ENCODE results near the gene SRD5A3. TPM values are rescaled to one million over a fixed set of nuclear protein-coding genes. Genes with fewer than 3 reads are reported as not detected.

Gene SRD5A3
- polyA plus RNA-seq, 1 donor from 2014 or later, result 6.2 TPM

DNA sequence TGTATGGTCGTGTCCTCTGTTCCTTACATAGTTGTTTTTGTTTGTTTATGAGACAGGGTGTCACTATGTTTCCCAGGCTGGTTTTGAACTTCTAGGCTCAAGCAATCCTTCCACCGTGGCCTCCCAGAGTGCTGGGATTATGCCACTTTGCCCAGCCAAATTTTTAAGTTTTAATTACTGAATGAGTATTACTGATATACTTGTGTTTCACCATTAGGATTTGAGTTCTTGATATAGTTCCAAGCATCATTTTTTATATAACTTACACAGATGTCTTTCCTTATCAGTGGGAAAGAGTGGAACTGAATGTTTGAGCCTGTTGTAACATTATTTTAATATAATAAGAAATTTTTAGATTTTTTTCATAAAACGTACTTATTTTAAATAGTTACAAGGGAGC, 70.1 kb downstream of the SRD5A3 start:
- no peak overlapping the region for H3K27ac ChIP-seq (ENCODE audit: low read length)
- no peak overlapping the region for H3K4me3 ChIP-seq (ENCODE audit: low read length)
- H3F3A ChIP-seq (ENCODE audit: insufficient read depth, low read length, poor library complexity, severe bottlenecking), result no peaks in the 10 kb centered on the region
- no peaks in the 10 kb centered on the region for H3K9me3 ChIP-seq (ENCODE audit: low read length)
- no peaks in the 10 kb centered on the region for H3K9me2 ChIP-seq (ENCODE audit: insufficient read depth, low read length)
- no peak overlapping the region for H3K9ac ChIP-seq (ENCODE audit: low read length)
- H4K20me1 ChIP-seq (ENCODE audit: insufficient read depth), result no peaks in the 10 kb centered on the region
- no peak overlapping the region for H2AFZ ChIP-seq (ENCODE audit: low read depth, low read length)
- H3K27me3 ChIP-seq (ENCODE audit: insufficient read depth, low read depth, low read length), result no peaks in the 10 kb centered on the region
- peaks cover 4% of the 10 kb centered on the region for H3K79me2 ChIP-seq (replicated peaks; ENCODE audit: insufficient read depth, low read length)
- no peak overlapping the region for H3K4me2 ChIP-seq (ENCODE audit: low read length)
- peaks cover 6% of the 10 kb centered on the region for H3K36me3 ChIP-seq (ENCODE audit: insufficient read depth, low read length)
- TF ChIP-seq SMC3 (conservative IDR thresholded peaks at IDR 0.05; ENCODE audit: poor library complexity), result no peak
- TF ChIP-seq RAD21 (conservative IDR thresholded peaks at IDR 0.05), result no peak
- TF ChIP-seq EZH2 (IDR thresholded peaks at IDR 0.05; ENCODE audit: borderline replicate concordance, insufficient read depth, low read length, poor library complexity, severe bottlenecking), result no peak
- TF ChIP-seq, protein P1, sequence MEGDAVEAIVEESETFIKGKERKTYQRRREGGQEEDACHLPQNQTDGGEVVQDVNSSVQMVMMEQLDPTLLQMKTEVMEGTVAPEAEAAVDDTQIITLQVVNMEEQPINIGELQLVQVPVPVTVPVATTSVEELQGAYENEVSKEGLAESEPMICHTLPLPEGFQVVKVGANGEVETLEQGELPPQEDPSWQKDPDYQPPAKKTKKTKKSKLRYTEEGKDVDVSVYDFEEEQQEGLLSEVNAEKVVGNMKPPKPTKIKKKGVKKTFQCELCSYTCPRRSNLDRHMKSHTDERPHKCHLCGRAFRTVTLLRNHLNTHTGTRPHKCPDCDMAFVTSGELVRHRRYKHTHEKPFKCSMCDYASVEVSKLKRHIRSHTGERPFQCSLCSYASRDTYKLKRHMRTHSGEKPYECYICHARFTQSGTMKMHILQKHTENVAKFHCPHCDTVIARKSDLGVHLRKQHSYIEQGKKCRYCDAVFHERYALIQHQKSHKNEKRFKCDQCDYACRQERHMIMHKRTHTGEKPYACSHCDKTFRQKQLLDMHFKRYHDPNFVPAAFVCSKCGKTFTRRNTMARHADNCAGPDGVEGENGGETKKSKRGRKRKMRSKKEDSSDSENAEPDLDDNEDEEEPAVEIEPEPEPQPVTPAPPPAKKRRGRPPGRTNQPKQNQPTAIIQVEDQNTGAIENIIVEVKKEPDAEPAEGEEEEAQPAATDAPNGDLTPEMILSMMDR (IDR thresholded peaks at IDR 0.05; ENCODE audit: poor library complexity, severe bottlenecking), result no peak
- TF ChIP-seq, protein P2, sequence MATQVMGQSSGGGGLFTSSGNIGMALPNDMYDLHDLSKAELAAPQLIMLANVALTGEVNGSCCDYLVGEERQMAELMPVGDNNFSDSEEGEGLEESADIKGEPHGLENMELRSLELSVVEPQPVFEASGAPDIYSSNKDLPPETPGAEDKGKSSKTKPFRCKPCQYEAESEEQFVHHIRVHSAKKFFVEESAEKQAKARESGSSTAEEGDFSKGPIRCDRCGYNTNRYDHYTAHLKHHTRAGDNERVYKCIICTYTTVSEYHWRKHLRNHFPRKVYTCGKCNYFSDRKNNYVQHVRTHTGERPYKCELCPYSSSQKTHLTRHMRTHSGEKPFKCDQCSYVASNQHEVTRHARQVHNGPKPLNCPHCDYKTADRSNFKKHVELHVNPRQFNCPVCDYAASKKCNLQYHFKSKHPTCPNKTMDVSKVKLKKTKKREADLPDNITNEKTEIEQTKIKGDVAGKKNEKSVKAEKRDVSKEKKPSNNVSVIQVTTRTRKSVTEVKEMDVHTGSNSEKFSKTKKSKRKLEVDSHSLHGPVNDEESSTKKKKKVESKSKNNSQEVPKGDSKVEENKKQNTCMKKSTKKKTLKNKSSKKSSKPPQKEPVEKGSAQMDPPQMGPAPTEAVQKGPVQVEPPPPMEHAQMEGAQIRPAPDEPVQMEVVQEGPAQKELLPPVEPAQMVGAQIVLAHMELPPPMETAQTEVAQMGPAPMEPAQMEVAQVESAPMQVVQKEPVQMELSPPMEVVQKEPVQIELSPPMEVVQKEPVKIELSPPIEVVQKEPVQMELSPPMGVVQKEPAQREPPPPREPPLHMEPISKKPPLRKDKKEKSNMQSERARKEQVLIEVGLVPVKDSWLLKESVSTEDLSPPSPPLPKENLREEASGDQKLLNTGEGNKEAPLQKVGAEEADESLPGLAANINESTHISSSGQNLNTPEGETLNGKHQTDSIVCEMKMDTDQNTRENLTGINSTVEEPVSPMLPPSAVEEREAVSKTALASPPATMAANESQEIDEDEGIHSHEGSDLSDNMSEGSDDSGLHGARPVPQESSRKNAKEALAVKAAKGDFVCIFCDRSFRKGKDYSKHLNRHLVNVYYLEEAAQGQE (IDR thresholded peaks at IDR 0.05; ENCODE audit: borderline replicate concordance), result no peak
- no peak for TF ChIP-seq TAF1 (IDR thresholded peaks at IDR 0.05; ENCODE audit: low read depth)

Small RNAs within 50 kb of the gene (small RNA-seq; reads per million reads assigned to genes)
- gene RF00019, result 0 to 1.2 (median 0) reads per million in 3 experiments

Other genes starting within 250 kb of the SRD5A3 start
- gene KDR, start 220.6 kb upstream of the SRD5A3 start, polyA plus RNA-seq, result not detected in 2 replicates
- 99.0 and 102 TPM in 2 replicates for gene TMEM165, start 49.7 kb downstream of the SRD5A3 start, polyA plus RNA-seq
- 8.7 and 13.0 TPM in 2 replicates for gene CLOCK, start 200.7 kb downstream of the SRD5A3 start, polyA plus RNA-seq
- gene PDCL2, start 246.0 kb downstream of the SRD5A3 start, polyA plus RNA-seq, result not detected in 2 replicates